Naive B cell (primary cell): ENCODE measurements around the gene DSTN. TPM values are rescaled to one million over a fixed set of nuclear protein-coding genes. Genes with fewer than 3 reads are reported as not detected.

Experiments used
- ATAC-seq, 2 donors: fragments of 150-1000 bp; cut with Tn5 transposase; 2 replicates each; pipeline ENCODE4 v1.10.0; 2021; ENCODE audit warnings: low read depth in 2 of 2, mild to moderate bottlenecking in 2 of 2, moderate library complexity in 2 of 2
- DNase-seq: peaks from one replicate; pipeline ENCODE4 v3.0.0; 2022
- H3K27ac Mint-ChIP-seq, 6 donors: one replicate each; pipeline ENCODE4 v1.8.0; 2020 to 2022; ENCODE audit warnings: mild to moderate bottlenecking in 6 of 6, mixed read lengths in 6 of 6, moderate library complexity in 5 of 6, inconsistent platforms in 2 of 6
- H3K27me3 Mint-ChIP-seq, 3 donors: one replicate each; pipeline ENCODE4 v1.8.0; 2021 to 2022; ENCODE audit warnings: mixed read lengths in 3 of 3, mild to moderate bottlenecking in 1 of 3
- H3K36me3 Mint-ChIP-seq, 2 donors: one replicate each; pipeline ENCODE4 v1.8.0; 2020 to 2022; ENCODE audit warnings: mixed read lengths in 2 of 2, inconsistent platforms in 1 of 2, mild to moderate bottlenecking in 1 of 2
- H3K4me1 Mint-ChIP-seq, 3 donors: one replicate each; pipeline ENCODE4 v1.8.0; 2020 to 2022; ENCODE audit warnings: mixed read lengths in 3 of 3, inconsistent platforms in 1 of 3, mild to moderate bottlenecking in 1 of 3, moderate library complexity in 1 of 3
- H3K4me3 Mint-ChIP-seq, 8 donors: one replicate each; pipeline ENCODE4 v1.8.0; 2020 to 2022; ENCODE audit warnings: mild to moderate bottlenecking in 8 of 8, mixed read lengths in 8 of 8, moderate library complexity in 8 of 8, inconsistent platforms in 2 of 8
- H3K9me3 Mint-ChIP-seq, 7 donors: one replicate each; pipeline ENCODE4 v1.8.0; 2020 to 2022; ENCODE audit warnings: mixed read lengths in 7 of 7, mild to moderate bottlenecking in 5 of 7, inconsistent platforms in 2 of 7, moderate library complexity in 1 of 7
- polyA plus RNA-seq, 6 donors: library from polyadenylated mRNA; unstranded; fragments of 300-500 nt; fragmentation: Illumina TruSeq; gene quantifications; one replicate each; pipeline ENCODE4 v1.2.3, GENCODE V29; 2021; ENCODE audit warnings: low read depth in 6 of 6

DSTN gene
- polyA plus RNA-seq, 6 donors from 2014 or later: 33.8 to 58.8 (median 39.3) TPM

GRCh38 chr20:17536944-17537444 lies 32.9 kb upstream of the DSTN start:
- peak; percentile 91 to 97 for ATAC-seq
- Mint-ChIP-seq H3K36me3 (no peaks in the 10 kb centered on the region), H3K27me3 (peaks cover 19 to 23% (median 22%) of the 10 kb centered on the region in 3 donors), H3K4me1 (peaks cover 0 to 4% (median 0%) of the 10 kb centered on the region in 3 donors), H3K9me3 (no peaks in the 10 kb centered on the region), H3K27ac (no peak overlapping the region), H3K4me3 (no peak overlapping the region)
- peak; percentile 61 for DNase-seq

GRCh38 chr20:17537959-17538358 lies 31.9 kb upstream of the DSTN start:
- peak overlapping the region in 1 of 6 donors; percentile 70 for H3K27ac Mint-ChIP-seq
- no peak for ATAC-seq

GRCh38 chr20:17538517-17539170 lies 31.2 kb upstream of the DSTN start:
- no peak overlapping the region for H3K4me3 Mint-ChIP-seq
- ATAC-seq (peak; percentile 58 to 61), DNase-seq (no peak)
- no peak overlapping the region for H3K27ac Mint-ChIP-seq
- no peaks in the 10 kb centered on the region for H3K36me3 Mint-ChIP-seq
- H3K4me1 Mint-ChIP-seq: peaks cover 0 to 4% (median 0%) of the 10 kb centered on the region in 3 donors
- H3K9me3 Mint-ChIP-seq: no peaks in the 10 kb centered on the region
- H3K27me3 Mint-ChIP-seq: peaks cover 27 to 31% (median 29%) of the 10 kb centered on the region in 3 donors

More at GRCh38 chr20:17537959-17538358, 31.9 kb upstream of the DSTN start:
- DNase-seq: no peak
- Mint-ChIP-seq H3K4me3 (no peak overlapping the region), H3K4me1 (peaks cover 0 to 4% (median 0%) of the 10 kb centered on the region in 3 donors), H3K27me3 (peaks cover 20 to 24% (median 23%) of the 10 kb centered on the region in 3 donors), H3K9me3 (no peaks in the 10 kb centered on the region), H3K36me3 (no peaks in the 10 kb centered on the region)

- H3K4me1 Mint-ChIP-seq: peaks cover 0 to 4% (median 0%) of the 10 kb centered on the region in 3 donors
- no peaks in the 10 kb centered on the region for H3K36me3 Mint-ChIP-seq
- no peak overlapping the region for H3K27ac Mint-ChIP-seq
- no peak overlapping the region for H3K4me3 Mint-ChIP-seq
- H3K27me3 Mint-ChIP-seq: peaks cover 33 to 48% (median 35%) of the 10 kb centered on the region in 3 donors
- DNase-seq (no peak), ATAC-seq (no peak)
- H3K9me3 Mint-ChIP-seq: no peaks in the 10 kb centered on the region
Measured at GRCh38 chr20:17541596-17541995, 28.3 kb upstream of the DSTN start.

GRCh38 chr20:17541996-17542395 lies 27.9 kb upstream of the DSTN start:
- no peaks in the 10 kb centered on the region for H3K36me3 Mint-ChIP-seq

GRCh38 chr20:17542481-17542880 lies 27.4 kb upstream of the DSTN start:
- no peak overlapping the region for H3K27ac Mint-ChIP-seq
- H3K27me3 Mint-ChIP-seq: peaks cover 28 to 48% (median 35%) of the 10 kb centered on the region in 3 donors
- H3K36me3 Mint-ChIP-seq: no peaks in the 10 kb centered on the region

More at GRCh38 chr20:17541996-17542395, 27.9 kb upstream of the DSTN start:
- H3K27ac Mint-ChIP-seq: no peak overlapping the region
- peaks cover 0 to under 1% (median 0%) of the 10 kb centered on the region in 3 donors for H3K4me1 Mint-ChIP-seq
- DNase-seq (no peak), ATAC-seq (no peak)
- H3K4me3 Mint-ChIP-seq: no peak overlapping the region
- no peaks in the 10 kb centered on the region for H3K9me3 Mint-ChIP-seq
- peaks cover 29 to 48% (median 35%) of the 10 kb centered on the region in 3 donors for H3K27me3 Mint-ChIP-seq

GRCh38 chr20:17542993-17543412 lies 26.9 kb upstream of the DSTN start:
- DNase-seq: no peak
- H3K36me3 Mint-ChIP-seq: no peaks in the 10 kb centered on the region
- H3K4me3 Mint-ChIP-seq: no peak overlapping the region
- peaks cover 28 to 48% (median 35%) of the 10 kb centered on the region in 3 donors for H3K27me3 Mint-ChIP-seq
- H3K4me1 Mint-ChIP-seq: no peaks in the 10 kb centered on the region
- H3K9me3 Mint-ChIP-seq: no peaks in the 10 kb centered on the region
- H3K27ac Mint-ChIP-seq: no peak overlapping the region
- no peak for ATAC-seq

More at GRCh38 chr20:17542481-17542880, 27.4 kb upstream of the DSTN start:
- DNase-seq: no peak
- Mint-ChIP-seq H3K9me3 (no peaks in the 10 kb centered on the region), H3K4me1 (no peaks in the 10 kb centered on the region), H3K4me3 (no peak overlapping the region)
- no peak for ATAC-seq

GRCh38 chr20:17543531-17544131 lies 26.2 kb upstream of the DSTN start:
- Mint-ChIP-seq H3K4me1 (no peaks in the 10 kb centered on the region), H3K27me3 (peaks cover 28 to 46% (median 32%) of the 10 kb centered on the region in 3 donors), H3K36me3 (no peaks in the 10 kb centered on the region), H3K4me3 (no peak overlapping the region), H3K27ac (peak overlapping the region in 1 of 6 donors; percentile 28), H3K9me3 (no peaks in the 10 kb centered on the region)
- DNase-seq (no peak), ATAC-seq (no peak)

GRCh38 chr20:17545127-17545526 lies 24.7 kb upstream of the DSTN start:
- Mint-ChIP-seq H3K27me3 (peaks cover 32 to 40% (median 33%) of the 10 kb centered on the region in 3 donors), H3K4me1 (no peaks in the 10 kb centered on the region), H3K4me3 (no peak overlapping the region), H3K27ac (no peak overlapping the region), H3K9me3 (no peaks in the 10 kb centered on the region), H3K36me3 (no peaks in the 10 kb centered on the region)
- DNase-seq (no peak), ATAC-seq (no peak)

- H3K36me3 Mint-ChIP-seq: no peaks in the 10 kb centered on the region
- H3K9me3 Mint-ChIP-seq: no peaks in the 10 kb centered on the region
- no peak overlapping the region for H3K4me3 Mint-ChIP-seq
- no peak overlapping the region for H3K27ac Mint-ChIP-seq
- no peaks in the 10 kb centered on the region for H3K4me1 Mint-ChIP-seq
- peaks cover 11 to 14% (median 11%) of the 10 kb centered on the region in 3 donors for H3K27me3 Mint-ChIP-seq
- ATAC-seq (no peak), DNase-seq (no peak)
Measured at GRCh38 chr20:17549131-17549530, 20.7 kb upstream of the DSTN start.

GRCh38 chr20:17555106-17555505 lies 14.8 kb upstream of the DSTN start:
- peaks cover 4 to 6% (median 6%) of the 10 kb centered on the region in 3 donors for H3K27me3 Mint-ChIP-seq
- no peaks in the 10 kb centered on the region for H3K9me3 Mint-ChIP-seq
- no peaks in the 10 kb centered on the region for H3K4me1 Mint-ChIP-seq
- no peaks in the 10 kb centered on the region for H3K36me3 Mint-ChIP-seq
- no peak overlapping the region for H3K27ac Mint-ChIP-seq
- no peak for DNase-seq
- H3K4me3 Mint-ChIP-seq: no peak overlapping the region
- no peak for ATAC-seq

GRCh38 chr20:17556837-17557674 lies 12.8 kb upstream of the DSTN start:
- Mint-ChIP-seq H3K4me3 (no peak overlapping the region), H3K27ac (no peak overlapping the region), H3K36me3 (no peaks in the 10 kb centered on the region), H3K4me1 (no peaks in the 10 kb centered on the region), H3K27me3 (peaks cover 6 to 12% (median 10%) of the 10 kb centered on the region in 3 donors), H3K9me3 (no peaks in the 10 kb centered on the region)
- ATAC-seq (no peak), DNase-seq (no peak)

GRCh38 chr20:17557675-17558006 lies 12.2 kb upstream of the DSTN start:
- ATAC-seq: no peak
- Mint-ChIP-seq H3K27ac (no peak overlapping the region), H3K27me3 (peaks cover 6 to 12% (median 10%) of the 10 kb centered on the region in 3 donors)

More at GRCh38 chr20:17557675-17558006, 12.2 kb upstream of the DSTN start:
- DNase-seq: no peak
- no peaks in the 10 kb centered on the region for H3K9me3 Mint-ChIP-seq
- no peaks in the 10 kb centered on the region for H3K36me3 Mint-ChIP-seq
- no peaks in the 10 kb centered on the region for H3K4me1 Mint-ChIP-seq
- no peak overlapping the region for H3K4me3 Mint-ChIP-seq
